ENCODE data around the gene TTC34. TPM values are rescaled to one million over a fixed set of nuclear protein-coding genes. Genes with fewer than 3 reads are reported as not detected.
"Not testable (repeated sequence)": the region's sequence is repeated elsewhere in the genome, so short reads cannot be mapped to it uniquely, and the experiment has no call there.

The TTC34 gene
- total RNA-seq, 1 experiment from 2014 or later: 0.05 TPM

DNA sequence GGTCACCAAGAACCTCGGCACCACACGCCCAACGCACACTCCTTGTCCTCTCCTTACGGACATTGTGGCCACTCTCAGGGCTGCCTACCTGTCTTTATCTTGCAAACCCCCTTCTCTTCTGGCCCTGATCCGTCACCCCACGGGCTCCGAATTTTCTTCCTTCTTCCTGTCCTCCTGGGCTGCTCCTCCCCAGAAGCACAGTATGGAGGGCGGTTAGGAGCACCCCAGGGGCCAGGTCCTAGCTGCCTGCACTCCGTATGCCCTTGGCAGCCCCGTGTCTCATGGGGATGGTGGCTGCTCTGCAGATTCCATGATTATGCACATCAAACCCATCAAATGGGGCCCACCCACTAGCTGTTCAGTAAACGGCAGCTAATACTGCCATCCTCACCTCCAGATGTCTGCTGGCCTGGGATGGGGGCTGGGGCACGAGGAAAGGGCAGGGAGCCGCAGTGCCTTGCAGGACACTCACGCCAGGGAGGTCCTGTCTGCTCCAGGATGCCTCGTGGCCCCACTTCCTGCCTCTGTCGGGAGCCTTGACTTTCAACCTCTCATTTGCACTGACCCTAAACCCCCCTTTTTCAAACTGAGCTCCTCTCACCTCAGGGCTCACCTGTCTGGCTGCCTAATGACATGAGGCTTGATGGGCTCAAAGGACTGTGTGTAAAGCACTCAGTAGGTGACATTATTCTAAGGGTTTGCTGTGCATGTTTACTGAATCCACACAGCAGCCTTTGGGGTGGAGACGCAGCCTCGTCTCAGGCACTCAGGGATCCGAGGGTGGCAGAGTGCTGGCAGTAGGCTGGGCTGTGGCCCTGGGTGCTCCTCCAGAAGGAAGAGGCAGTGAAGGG is 4.4 kb downstream of the TTC34 start:
- DNase-seq (ENCODE audit: low read depth): no peak

DNA sequence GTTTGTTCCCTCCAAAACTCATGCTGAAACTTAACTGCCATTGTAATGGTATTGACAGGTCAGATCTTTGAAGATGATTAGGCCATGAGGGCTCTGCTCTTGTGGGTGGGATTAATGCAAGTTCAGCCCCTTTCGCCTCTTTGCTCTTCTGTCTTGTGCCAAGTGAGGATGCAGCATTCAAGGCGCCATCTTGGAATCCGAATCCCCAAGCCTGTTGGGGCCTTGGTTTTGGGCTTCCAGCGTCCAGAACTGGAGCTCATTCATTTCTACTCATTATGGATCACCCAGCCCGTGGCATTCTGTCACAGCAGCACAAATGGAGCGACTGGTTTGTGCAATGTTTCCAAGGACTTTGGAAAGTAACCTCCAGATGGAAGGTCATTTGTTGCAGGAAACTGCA is 5.6 kb downstream of the TTC34 start:
- no peak for DNase-seq (ENCODE audit: low read depth)

DNA sequence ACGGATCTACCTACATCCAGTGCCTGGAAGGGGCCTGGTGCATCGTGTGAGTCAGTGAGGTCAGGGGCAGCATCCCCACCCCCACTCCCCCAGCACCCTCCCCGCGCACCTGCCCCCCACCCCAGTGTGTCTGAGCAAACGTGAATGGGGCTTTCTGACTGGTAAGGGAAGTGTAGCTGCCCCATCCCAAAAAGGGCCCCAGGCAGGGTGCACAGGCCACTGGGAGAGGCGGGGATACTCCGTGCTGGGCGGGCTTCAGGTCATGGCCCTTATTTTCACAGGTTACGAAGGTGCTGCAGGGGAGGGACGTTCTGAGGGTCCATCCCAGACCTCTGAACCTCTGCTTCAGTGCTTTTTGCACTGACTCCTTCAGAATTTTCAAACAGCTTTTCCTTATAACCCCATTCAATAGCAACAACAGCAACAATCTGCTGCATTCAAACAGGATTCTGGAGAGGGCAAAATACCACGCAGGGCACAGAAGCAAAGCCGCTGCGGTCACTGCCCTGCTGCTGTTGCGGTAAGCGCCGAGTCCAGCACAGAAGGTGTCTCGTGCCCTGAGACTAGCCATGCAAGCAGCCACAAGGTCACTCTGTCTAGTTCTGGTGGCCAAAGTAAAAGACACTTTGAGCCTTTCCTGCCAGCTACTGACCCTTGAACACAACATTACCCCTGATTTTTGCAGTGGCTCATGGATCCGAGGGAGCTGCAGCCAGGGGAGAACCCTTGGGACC is 10.3 kb downstream of the TTC34 start:
- no peak for DNase-seq (ENCODE audit: low read depth)

DNA sequence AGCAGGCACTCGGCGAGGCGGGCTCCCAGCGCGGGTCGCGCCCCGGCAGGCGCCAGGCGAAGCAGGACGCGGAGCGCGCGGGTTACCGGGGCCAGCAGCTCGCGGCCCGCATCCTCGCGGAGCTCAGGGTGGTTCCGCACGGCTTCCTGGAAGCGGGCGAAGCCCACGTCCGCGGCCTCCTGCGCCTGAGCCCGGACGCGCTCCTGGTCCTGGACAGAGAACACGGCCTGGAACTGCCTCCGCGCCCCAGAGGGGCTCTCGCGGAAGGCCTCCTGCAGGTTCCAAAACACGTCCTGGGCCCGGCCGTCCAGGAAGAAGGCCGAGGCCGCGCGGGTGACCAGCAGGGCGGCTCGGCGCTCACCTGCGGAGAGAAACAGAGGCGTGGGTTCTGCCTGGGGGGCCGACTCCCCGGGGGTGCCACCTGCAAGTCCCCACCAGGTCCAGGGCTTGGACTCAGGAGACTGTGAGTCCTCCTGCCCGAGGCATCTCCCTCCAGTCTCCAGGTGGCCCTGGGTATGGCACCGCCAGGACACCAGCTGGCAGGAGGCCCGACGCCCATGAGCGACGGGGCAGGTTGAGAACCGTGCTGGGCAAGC is 11.4 kb downstream of the TTC34 start:
- no peak for DNase-seq (ENCODE audit: low read depth)

DNA sequence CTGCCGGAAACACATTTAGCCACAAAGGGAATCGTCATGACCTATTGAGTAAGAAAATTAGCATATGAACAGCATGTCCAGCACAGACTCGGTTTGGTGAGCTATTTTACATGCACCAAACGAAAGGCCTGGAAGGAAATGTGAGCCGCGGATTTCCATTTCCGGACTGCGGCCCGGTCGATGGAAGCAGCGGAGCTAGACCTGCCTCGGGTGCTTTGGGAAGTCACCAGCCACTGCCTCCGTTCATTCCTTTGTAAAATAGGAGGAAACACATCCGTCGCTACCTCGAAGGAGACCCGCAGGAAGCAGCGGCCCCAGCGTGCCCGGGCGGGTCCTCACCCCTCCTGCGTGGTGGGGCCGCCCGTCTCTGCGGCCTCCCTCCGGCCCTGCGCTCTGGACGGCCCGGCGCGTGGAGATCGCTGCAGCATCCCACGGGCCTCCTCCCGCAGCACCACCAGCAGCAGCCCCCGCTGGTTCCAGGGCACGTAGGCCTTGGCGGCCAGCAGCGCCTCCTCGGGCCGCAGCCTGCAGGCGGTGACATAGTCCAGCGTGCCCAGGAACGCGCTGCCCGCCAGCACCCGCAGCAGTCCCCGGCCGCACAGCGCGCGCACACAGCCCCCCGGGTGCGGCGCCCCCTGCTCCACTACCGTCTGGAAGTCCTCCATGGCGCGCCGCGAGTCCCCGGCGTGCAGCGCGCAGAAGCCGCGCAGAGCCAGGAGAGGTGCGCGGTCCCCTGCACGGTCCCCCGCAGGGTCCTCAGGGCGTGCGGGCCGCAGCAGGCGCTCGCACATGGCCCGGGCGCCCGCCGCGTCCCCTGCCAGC is 12.1 kb downstream of the TTC34 start:
- no peak for DNase-seq (ENCODE audit: low read depth)

DNA sequence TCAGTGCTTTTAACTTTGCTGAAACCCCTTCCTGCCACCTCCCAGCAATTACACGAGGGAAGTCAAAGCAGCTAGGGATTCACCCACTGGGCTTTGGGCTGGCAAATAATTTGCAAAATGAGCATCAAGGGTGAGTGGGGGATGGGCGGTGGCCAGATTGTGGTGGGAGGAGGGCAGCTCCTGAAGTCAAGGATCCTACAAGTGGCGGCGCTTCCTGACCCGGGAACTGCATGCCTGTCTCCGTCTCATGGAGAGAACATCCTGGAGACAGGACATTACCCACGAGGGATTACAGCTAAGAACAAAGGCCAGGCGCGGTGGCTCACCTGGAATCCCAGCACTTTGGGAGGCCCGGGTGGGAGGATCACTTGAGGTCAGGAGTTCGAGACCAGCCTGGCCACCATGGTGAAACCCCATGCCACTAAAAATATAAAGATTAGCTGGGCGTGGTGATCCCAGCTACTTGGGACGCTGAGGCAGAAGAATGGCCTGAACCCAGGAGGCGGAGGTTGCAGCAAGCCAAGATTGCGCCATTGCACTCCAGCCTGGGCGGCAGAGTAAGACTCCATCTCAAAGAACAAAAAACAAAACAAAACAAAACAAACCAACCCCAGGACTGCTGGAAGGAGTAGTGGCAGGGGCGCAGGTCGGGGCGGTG is 12.9 kb downstream of the TTC34 start:
- no peak for DNase-seq (ENCODE audit: low read depth)

DNA sequence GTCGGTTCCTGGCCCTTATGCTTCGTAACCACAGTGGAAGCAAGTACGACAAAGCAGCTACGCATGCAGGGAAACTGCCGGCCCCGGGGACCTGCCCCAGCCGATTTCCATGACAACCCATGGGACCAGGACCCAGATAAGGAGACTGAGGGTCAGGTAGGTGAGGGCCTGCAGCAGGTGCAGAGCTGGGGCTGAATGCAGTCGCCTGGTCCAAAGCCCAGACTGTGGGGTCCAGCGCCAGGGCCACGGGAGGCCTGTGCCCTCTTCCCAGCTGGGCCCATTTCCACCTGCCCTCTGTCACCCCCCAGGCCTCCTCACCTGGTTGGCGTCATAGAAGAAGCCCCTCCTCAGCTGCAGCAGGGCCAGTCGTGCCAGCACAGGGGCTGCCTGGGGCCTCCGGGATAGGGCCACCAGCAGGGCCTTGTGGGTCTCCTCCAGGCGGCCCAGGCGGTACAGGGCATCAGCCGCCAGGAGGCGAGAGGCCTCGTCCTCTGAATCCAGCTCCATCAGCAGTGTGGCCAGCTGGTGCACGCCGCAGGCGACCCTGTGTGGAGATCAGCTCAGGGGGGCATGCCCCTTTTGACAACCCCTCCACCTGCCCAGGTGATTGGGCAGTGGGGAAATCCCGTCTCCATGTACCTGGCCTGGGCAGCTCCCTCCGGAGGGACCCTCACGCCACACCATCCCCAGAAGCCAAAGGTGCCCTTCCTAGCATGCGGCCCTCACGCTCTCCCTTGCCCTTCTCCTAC is 14.2 kb downstream of the TTC34 start:
- no peak for DNase-seq (ENCODE audit: low read depth)

DNA sequence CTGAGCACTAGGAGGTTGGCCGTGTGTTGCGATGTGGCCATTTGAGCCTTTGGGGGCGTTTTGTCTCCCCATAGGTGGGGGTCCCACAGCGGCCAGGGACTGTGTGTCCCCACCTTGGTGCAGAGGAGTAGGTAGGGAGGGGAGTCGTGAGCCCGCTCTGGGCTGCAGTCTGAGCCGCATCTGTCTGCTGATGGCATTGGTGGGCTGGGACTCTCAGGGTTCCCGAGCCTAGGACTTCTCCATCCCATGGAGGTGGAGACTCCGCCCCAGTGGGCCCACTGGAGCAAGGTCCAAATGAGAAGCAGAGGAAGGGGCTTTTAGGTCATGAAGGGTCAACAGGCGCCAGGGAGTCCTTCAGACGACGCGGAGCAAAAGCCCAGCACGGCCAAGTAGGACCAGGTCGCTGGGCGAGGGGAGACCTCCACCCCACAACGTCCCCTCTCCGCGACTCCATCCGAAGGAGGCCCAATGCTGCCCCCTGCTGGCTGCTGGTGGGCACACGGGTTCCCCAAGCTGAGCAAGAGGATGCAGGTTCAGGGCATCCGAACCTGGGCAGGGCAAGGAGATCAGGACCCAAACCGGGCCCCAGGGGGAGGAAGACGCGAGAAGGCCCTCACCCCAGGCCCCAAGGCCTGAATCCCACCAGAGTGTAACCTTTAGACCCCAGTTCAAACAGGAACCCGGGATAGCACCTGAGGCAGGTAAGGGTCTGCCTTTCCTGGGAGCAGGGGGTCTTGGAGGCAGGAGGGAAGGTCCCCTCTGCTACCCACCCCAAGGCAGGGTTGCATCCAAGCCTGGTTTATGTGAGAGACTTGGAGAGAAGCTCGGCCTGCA is 14.9 kb downstream of the TTC34 start:
- no peak for DNase-seq (ENCODE audit: low read depth)

DNA sequence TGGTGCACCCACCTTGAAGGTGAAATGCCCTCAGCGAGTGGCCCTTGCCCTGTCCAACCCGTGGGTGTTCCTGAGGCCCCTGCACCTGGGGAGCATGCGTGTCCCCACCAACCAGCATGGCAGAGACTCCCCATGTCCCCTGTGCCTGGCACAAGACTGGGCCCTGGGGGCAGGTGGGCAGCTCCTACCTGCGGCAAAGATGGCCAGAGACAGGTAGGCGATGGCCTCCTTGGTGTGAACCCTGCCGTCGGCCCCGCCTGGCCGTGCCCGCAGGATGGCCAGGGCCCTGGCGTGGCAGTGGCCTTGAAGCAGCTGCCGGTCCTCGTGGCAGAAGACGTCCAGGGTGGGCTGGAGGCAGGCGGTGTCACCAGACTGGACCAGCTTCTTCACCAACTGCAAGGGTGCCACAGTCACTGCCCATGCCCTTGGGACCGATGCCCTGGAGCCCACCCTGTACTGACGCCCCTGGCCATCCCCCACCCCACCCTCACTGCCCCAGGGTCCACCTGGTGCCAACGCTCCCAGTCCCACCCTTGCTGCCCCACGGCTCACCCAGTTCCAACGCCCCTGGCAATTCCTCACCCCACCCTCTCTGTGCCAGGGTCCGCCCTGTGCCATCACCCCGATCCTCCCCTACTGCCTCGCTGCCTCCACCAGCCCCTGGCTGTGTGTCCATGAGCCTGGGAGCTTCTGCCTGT is 15.7 kb downstream of the TTC34 start:
- DNase-seq (ENCODE audit: low read depth): no peak

DNA sequence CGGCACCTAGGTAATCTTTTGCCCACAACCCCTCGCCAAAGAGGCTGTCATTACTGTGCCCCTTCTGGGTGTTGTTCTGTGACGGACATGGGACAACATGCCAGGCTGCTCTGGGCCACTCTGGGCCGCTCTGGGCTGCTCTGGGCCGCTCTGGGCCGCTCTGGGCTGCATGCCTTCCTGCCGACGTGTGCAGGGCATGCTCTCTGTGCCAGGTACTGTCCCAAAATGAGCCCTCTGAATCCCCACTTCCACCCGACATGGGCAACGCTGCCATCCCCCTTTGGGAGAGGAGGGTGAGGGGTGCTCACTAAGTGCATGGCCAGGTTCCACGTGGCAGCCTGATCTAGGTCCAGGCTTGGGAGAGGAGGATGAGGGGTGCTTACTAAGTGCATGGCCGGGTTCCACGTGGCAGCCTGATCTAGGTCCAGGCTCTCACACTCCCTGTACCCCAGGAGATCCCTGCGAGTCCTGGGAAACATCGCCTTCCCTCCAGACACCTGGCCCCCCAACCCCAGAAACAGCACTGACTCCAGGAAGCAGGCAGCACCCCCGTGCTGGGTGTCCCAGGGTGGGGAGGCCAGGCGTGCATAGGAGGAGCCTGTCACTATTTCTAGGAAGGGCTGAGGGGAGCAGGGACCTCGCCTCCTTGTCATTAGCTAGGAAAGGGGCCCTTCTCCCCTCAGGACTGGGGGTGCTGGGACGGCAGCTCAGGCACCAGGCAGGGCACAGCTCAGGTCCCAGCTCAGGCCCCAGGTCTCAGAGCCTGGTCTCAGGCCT is 16.5 kb downstream of the TTC34 start:
- DNase-seq (ENCODE audit: low read depth): no peak

DNA sequence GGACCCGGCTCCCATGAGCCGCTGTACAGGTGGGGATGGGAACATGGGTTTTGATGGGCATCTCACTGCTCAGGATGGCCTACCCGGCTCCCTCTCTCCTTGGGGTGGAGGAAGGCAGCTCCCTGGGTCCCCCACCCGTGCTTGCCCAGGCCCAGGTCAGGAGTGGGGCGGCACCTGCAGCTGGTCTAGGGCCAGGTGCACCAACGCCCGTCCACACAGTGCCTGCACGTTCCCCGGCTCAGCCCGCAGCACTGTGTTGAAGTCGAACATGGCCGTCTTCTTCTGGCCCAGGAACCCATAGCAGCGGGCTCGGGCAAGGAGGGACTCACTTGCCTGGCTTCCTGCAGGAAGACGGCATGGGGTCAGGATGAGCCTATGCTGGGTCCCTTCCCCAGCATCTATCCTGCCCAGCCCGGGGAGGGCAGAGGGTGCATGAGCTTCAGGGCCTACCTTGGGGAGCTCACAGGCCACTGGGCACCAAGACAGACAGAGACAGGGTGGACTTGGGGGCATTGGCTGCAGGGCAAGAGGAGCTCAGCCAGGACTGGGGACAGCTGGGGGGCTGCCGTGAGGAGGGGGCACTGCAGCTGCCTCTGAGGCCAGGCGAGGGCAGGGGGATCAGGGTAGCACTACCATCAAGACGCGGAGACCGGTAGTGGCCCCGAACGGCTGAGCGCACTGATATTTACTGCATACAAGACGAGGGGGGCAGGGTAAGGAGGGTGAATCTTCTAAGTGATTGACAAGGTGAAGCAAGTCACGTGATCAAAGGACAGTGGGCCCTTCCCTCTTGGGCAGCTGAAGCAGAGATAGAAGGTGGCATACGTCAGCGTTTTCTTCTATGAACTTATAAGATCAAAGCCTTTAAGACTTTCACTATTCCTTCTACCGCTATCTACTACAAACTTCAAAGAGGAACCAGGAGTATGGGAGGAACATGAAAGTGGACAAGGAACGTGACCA is 17.8 kb downstream of the TTC34 start:
- DNase-seq (ENCODE audit: low read depth): no peak

DNA sequence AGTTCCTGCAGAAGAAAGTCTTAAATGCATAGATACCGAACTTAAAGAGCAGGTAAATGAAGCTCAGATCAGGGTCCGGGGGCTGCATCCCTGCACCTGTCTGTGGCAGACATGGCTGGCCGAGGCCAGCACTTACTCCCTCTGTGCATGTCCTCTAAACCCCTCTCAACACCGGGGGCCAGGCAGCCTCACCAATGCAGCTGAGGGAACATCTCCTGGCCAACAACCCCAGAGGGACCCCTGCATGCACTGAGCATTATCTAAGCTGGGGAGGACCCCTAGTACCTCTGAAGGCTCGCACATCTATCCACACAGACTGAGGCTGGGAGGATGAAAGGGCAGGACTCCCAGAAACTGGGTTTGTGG is 18.4 kb downstream of the TTC34 start:
- no peak for DNase-seq (ENCODE audit: low read depth)

DNA sequence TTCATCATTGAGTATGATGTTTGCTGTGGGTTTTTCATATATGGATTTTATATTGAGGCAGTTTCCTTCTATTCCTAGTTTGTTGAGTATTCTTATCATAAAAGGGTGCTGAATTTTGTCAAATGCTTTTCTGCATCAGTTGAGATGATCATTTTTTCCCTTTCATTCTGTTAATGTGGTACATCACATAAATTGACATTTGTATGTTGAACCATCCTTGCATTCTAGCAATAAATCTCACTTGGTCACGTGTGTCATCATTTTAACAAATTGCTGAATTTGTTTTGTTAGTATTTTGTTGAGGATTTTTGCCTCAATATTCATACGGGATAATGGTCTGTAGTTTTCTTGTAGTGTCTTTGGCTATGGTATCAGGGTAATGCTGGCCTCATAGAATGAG is 19.9 kb downstream of the TTC34 start:
- no peak for DNase-seq (ENCODE audit: low read depth)

DNA sequence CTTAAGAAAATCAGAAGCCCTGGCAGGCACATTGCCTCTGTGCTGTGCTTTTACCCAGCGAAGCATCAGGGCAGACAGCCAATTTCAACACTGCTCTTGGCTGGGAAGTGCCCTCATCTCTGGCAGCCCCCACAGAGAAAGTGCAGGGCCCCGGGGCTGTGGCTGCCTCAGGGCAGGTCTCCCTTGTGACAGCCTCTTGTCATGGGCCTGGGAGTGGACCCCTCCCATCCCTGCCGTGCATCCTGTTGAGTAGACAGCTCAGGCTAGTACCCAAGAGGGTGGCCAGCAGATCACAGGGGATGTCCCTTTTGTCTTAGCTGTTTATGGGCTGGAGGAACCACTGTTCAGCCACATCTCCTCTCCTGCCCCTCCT is 23.3 kb downstream of the TTC34 start:
- DNase-seq (ENCODE audit: low read depth): no peak

DNA sequence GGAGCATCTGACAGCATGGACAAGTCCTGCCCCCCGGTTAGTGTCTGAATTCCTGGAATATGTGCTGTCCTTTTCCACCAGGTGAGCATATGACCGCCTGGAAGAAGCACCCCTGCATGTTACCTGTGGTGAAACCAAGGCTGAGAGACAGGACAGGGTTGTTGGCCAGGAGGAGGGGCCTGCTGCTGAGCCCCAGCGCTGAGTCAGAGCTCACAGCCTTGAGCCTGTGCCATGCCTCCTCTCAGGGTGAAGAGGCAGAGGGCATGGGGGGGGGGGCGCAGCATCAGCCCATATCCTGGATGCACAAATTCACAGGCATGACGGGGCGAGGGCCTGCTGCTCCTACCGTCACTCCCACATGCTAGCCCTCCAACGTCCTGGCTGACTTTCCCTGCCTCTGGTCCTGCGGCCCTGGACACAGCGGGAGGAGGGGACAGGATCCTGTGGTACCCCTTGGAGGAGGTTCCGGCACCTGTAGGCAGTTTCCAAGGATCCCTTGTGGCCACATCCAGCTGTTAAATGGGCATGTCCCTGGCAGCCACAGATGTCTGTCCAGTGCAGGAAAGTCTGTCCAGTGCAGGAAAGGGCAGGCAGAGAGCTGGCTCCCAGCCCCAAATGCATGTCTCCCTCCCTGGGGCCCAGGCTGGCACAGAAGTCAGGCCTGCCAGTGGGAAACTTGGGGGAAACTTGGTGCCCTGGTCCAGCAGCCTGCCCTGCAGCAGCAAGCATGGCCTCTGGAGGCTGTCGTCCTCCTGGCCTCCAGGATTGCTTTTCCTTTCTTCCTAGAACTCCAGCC is 23.9 kb downstream of the TTC34 start:
- DNase-seq (ENCODE audit: low read depth): no peak

DNA sequence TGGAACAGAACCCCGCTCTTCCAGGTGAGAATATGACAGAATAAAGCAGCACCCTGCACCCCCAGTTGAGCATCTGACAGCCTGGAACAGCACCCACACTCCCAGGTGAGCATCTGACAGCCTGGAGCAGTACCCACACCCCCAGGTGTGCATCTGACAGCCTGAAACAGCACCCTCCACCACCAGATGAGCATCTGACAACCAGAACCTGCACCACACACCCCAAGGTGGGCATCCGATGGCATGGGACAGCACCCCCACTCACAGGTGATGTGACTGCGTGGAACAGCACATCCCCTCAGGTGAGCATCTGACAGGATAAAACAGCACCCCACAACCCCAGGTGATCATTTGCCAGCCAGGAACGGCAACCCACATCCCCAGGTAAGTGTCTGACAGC is 26.2 kb downstream of the TTC34 start:
- DNase-seq (ENCODE audit: low read depth): not testable (repeated sequence)

All from M059J (cell line).